Measurements from ENCODE around the gene VDAC2. TPM values are rescaled to one million over a fixed set of nuclear protein-coding genes. Genes with fewer than 3 reads are reported as not detected.

VDAC2 gene
- polyA plus RNA-seq, 1 experiment = 80.9 TPM

- H3K4me3 ChIP-seq (ENCODE audit: low read depth, low read length) = no peak overlapping the region
- DNase-seq (ENCODE audit: low read depth) = no peak
- no peaks in the 10 kb centered on the region for H3K27me3 ChIP-seq (ENCODE audit: control insufficient read depth, insufficient read depth, low read length)
- H3K36me3 ChIP-seq (ENCODE audit: control insufficient read depth, insufficient read depth, low read length) = no peaks in the 10 kb centered on the region; the same call in none of the 2 replicates
- CTCF ChIA-PET = interaction anchor here (0.6 to 14.7 kb wide), 17 partner anchors 9 to 228 kb away, joined by 3 to 292 read pairs (median 6); partner anchors contain the start of genes SAMD8 and VDAC2
- TF ChIP-seq CTCF (IDR thresholded peaks at IDR 0.05; ENCODE audit: insufficient read depth, low read depth, low read length) = no peak
- POLR2A ChIA-PET = no interaction called here
Measured at GRCh38 chr10:75229971-75230370, 19.4 kb downstream of the VDAC2 start.

GRCh38 chr10:75230600-75231038 is 20.0 kb downstream of the VDAC2 start:
- TF ChIP-seq CTCF (IDR thresholded peaks at IDR 0.05; ENCODE audit: insufficient read depth, low read depth, low read length) = peak; percentile 96
- H3K27me3 ChIP-seq (ENCODE audit: control insufficient read depth, insufficient read depth, low read length) = no peaks in the 10 kb centered on the region
- ChIA-PET CTCF (interaction anchor here (0.6 to 14.7 kb wide), 18 partner anchors 10 to 228 kb away, joined by 3 to 292 read pairs (median 6); partner anchors contain the start of genes SAMD8 and VDAC2), POLR2A (no interaction called here)
- no peaks in the 10 kb centered on the region; the same call in none of the 2 replicates for H3K36me3 ChIP-seq (ENCODE audit: control insufficient read depth, insufficient read depth, low read length)
- DNase-seq (ENCODE audit: low read depth) = peak; percentile 27
- no peak overlapping the region for H3K4me3 ChIP-seq (ENCODE audit: low read depth, low read length)

- ChIA-PET POLR2A (interaction anchor here (0.6 kb wide), 1 partner anchor 44 kb away, joined by 9 read pairs; no protein-coding TSS in a partner anchor), CTCF (interaction anchor here (1.2 to 14.7 kb wide), 7 partner anchors 9 to 132 kb away, joined by 3 to 292 read pairs (median 9); partner anchors contain the start of gene SAMD8)
- Histone ChIP-seq H3K27me3 (ENCODE audit: control insufficient read depth, insufficient read depth, low read length) (no peaks in the 10 kb centered on the region), H3K36me3 (ENCODE audit: control insufficient read depth, insufficient read depth, low read length) (no peaks in the 10 kb centered on the region; the same call in none of the 2 replicates), H3K4me3 (ENCODE audit: low read depth, low read length) (no peak overlapping the region)
- TF ChIP-seq CTCF (IDR thresholded peaks at IDR 0.05; ENCODE audit: insufficient read depth, low read depth, low read length) = no peak
- DNase-seq (ENCODE audit: low read depth) = no peak
Measured at GRCh38 chr10:75231672-75232581, 21.3 kb downstream of the VDAC2 start.

- no peak for TF ChIP-seq CTCF (IDR thresholded peaks at IDR 0.05; ENCODE audit: insufficient read depth, low read depth, low read length)
- H3K27me3 ChIP-seq (ENCODE audit: control insufficient read depth, insufficient read depth, low read length) = no peaks in the 10 kb centered on the region
- ChIA-PET CTCF (interaction anchor here (1.2 to 14.7 kb wide), 6 partner anchors 11 to 990 kb away, joined by 3 to 292 read pairs (median 11); partner anchors contain the start of gene VDAC2), POLR2A (no interaction called here)
- DNase-seq (ENCODE audit: low read depth) = no peak
- H3K36me3 ChIP-seq (ENCODE audit: control insufficient read depth, insufficient read depth, low read length) = no peaks in the 10 kb centered on the region; the same call in none of the 2 replicates
- no peak overlapping the region for H3K4me3 ChIP-seq (ENCODE audit: low read depth, low read length)
Measured at GRCh38 chr10:75233444-75234016, 22.9 kb downstream of the VDAC2 start.

Data from BJ (cell line).